ENCODE results near the gene G6PC1.

G6PC1 gene

DNA sequence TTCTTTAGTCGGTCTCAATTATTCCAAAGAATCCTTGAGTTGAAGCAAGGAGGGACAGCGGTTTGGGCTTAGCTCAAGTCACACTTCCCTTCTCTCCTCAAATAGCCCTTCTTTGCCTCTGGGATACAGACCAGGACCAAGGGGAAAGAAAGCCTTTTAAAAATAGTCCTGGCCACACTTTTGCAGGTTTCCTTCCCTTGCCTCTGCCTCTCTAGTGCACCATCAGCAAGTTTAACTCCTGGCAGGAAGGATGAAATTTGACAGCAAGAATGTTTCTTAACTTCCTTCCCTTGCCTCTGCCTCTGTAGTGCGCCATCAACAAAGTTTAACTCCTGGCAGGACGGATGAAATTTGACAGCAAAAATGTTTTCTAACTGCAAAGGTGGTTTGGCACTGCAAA, 7.2 kb upstream of the G6PC1 start:
- TF ChIP-seq CTCF (IDR thresholded peaks at IDR 0.05; ENCODE audit: borderline replicate concordance, extremely low read depth, low read length, poor library complexity, severe bottlenecking) (no peak), EZH2 (IDR thresholded peaks at IDR 0.05; ENCODE audit: borderline replicate concordance, low read depth, low read length, severe bottlenecking) (no peak)
- ATAC-seq (ENCODE audit: insufficient read depth, low read depth) (no peak), DNase-seq (no peak)
- peaks cover 18% of the 10 kb centered on the region for H3K27me3 ChIP-seq (ENCODE audit: insufficient read depth, low read length, poor library complexity)
- no peak overlapping the region for H2AFZ ChIP-seq (ENCODE audit: low read depth, low read length)
- H3K4me3 ChIP-seq (ENCODE audit: low read depth in 1 of 2, low read length in 2 of 2) = no peak overlapping the region
- no peaks in the 10 kb centered on the region for H4K20me1 ChIP-seq (ENCODE audit: insufficient read depth, low read length)
- H3K79me2 ChIP-seq (ENCODE audit: insufficient read depth, low read length) = no peaks in the 10 kb centered on the region
- no peaks in the 10 kb centered on the region for H3K9me3 ChIP-seq (ENCODE audit: insufficient read depth, low read length, severe bottlenecking)
- H3K36me3 ChIP-seq (ENCODE audit: insufficient read depth, low read length) = no peaks in the 10 kb centered on the region
- no peak overlapping the region for H3K4me2 ChIP-seq (ENCODE audit: insufficient read depth, low read length)
- no peak overlapping the region for H3K27ac ChIP-seq (ENCODE audit: low read length)
- no peak overlapping the region for H3K9ac ChIP-seq (ENCODE audit: low read depth, low read length)
- H3K4me1 ChIP-seq (ENCODE audit: insufficient read depth, low read length) = no peaks in the 10 kb centered on the region

GRCh38 chr17:42894283-42895184, 6.1 kb upstream of the G6PC1 start:
- Histone ChIP-seq H3K4me1 (ENCODE audit: insufficient read depth, low read length) (no peaks in the 10 kb centered on the region), H3K79me2 (ENCODE audit: insufficient read depth, low read length) (no peaks in the 10 kb centered on the region), H2AFZ (ENCODE audit: low read depth, low read length) (no peak overlapping the region), H3K36me3 (ENCODE audit: insufficient read depth, low read length) (no peaks in the 10 kb centered on the region), H3K27ac (ENCODE audit: low read length) (no peak overlapping the region), H3K9me3 (ENCODE audit: insufficient read depth, low read length, severe bottlenecking) (no peaks in the 10 kb centered on the region), H3K4me3 (ENCODE audit: low read depth in 1 of 2, low read length in 2 of 2) (no peak overlapping the region), H3K9ac (ENCODE audit: low read depth, low read length) (no peak overlapping the region), H3K4me2 (ENCODE audit: insufficient read depth, low read length) (no peak overlapping the region), H3K27me3 (ENCODE audit: insufficient read depth, low read length, poor library complexity) (peaks cover 18% of the 10 kb centered on the region), H4K20me1 (ENCODE audit: insufficient read depth, low read length) (no peaks in the 10 kb centered on the region)
- no peak for ATAC-seq (ENCODE audit: insufficient read depth, low read depth)
- DNase-seq = no peak
- TF ChIP-seq CTCF (IDR thresholded peaks at IDR 0.05; ENCODE audit: borderline replicate concordance, extremely low read depth, low read length, poor library complexity, severe bottlenecking) (no peak), EZH2 (IDR thresholded peaks at IDR 0.05; ENCODE audit: borderline replicate concordance, low read depth, low read length, severe bottlenecking) (no peak)

GRCh38 chr17:42895185-42895555, 5.4 kb upstream of the G6PC1 start:
- Histone ChIP-seq H3K4me1 (ENCODE audit: insufficient read depth, low read length) (no peaks in the 10 kb centered on the region), H3K79me2 (ENCODE audit: insufficient read depth, low read length) (no peaks in the 10 kb centered on the region), H3K9ac (ENCODE audit: low read depth, low read length) (no peak overlapping the region), H3K9me3 (ENCODE audit: insufficient read depth, low read length, severe bottlenecking) (no peaks in the 10 kb centered on the region), H4K20me1 (ENCODE audit: insufficient read depth, low read length) (no peaks in the 10 kb centered on the region), H3K36me3 (ENCODE audit: insufficient read depth, low read length) (no peaks in the 10 kb centered on the region), H2AFZ (ENCODE audit: low read depth, low read length) (no peak overlapping the region), H3K27me3 (ENCODE audit: insufficient read depth, low read length, poor library complexity) (peaks cover 18% of the 10 kb centered on the region), H3K27ac (ENCODE audit: low read length) (no peak overlapping the region), H3K4me2 (ENCODE audit: insufficient read depth, low read length) (no peak overlapping the region), H3K4me3 (ENCODE audit: low read depth in 1 of 2, low read length in 2 of 2) (no peak overlapping the region)
- no peak for ATAC-seq (ENCODE audit: insufficient read depth, low read depth)
- no peak for DNase-seq
- TF ChIP-seq EZH2 (IDR thresholded peaks at IDR 0.05; ENCODE audit: borderline replicate concordance, low read depth, low read length, severe bottlenecking) (no peak), CTCF (IDR thresholded peaks at IDR 0.05; ENCODE audit: borderline replicate concordance, extremely low read depth, low read length, poor library complexity, severe bottlenecking) (no peak)

Data from DND-41 (cell line).